GM12874 (cell line): Measurements from ENCODE around the gene CSRNP3.

Source experiments
- CTCF ChIP-seq: IDR thresholded peaks from 2 replicates; pipeline ENCODE4 v1.5.1; 2011; ENCODE audit warnings: low read depth, mild to moderate bottlenecking, control low read depth, low read length, moderate library complexity; ENCODE audit not compliant: insufficient read depth

The CSRNP3 gene

GRCh38 chr2:165623783-165624469, 154.4 kb downstream of the CSRNP3 start:
- no peak for TF ChIP-seq CTCF

GRCh38 chr2:165624470-165624800, 154.9 kb downstream of the CSRNP3 start:
- no peak for TF ChIP-seq CTCF

GRCh38 chr2:165627470-165627869, 158.0 kb downstream of the CSRNP3 start:
- no peak for TF ChIP-seq CTCF

GRCh38 chr2:165629776-165630175, 160.3 kb downstream of the CSRNP3 start:
- TF ChIP-seq CTCF: no peak

GRCh38 chr2:165630236-165630635, 160.7 kb downstream of the CSRNP3 start:
- TF ChIP-seq CTCF: no peak

- no peak for TF ChIP-seq CTCF
Observed at GRCh38 chr2:165631089-165631488, 161.6 kb downstream of the CSRNP3 start.

- TF ChIP-seq CTCF: no peak
Observed at GRCh38 chr2:165632594-165632993, 163.1 kb downstream of the CSRNP3 start.
